ENCODE results near the gene VDAC1.
"Not testable (repeated sequence)": the region's sequence is repeated elsewhere in the genome, so short reads cannot be mapped to it uniquely, and the experiment has no call there.

VDAC1 gene

DNA sequence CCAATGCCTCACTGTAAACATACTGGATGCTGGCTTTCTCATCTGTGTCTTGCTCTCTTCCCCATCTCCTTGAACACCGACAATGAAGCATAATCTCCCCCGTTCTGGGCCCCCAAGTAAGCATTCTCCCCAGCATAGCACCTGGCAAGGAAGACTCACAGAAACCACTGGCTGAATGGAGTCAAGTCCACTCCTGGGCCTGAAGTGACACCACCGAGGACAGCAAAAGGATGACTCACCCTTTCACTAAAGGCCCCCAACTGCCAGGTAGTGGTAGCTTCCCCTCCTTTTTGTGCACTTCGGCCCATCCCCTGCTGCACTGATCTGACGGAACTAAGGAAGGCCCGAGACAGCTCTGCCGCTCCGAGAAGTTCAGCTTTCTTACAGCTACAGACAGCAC, 9.4 kb downstream of the VDAC1 start:
- no peak for DNase-seq (ENCODE audit: low read depth)

DNA sequence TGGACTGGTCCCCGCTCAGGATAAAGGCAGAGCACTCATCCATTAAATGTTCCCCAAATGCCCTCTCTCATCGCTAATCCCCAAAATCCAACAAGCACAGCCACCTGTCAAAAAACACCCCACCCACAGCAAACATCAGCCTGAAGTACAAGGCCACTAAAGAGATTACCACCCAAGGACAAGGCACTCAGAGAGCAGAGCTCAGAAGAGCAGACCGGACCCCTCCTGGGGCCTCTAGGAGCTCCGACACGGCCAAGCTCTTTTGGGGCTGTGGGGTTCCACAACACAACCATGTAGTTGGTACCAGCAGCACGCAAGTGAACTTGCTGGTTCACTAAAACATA, 9.8 kb downstream of the VDAC1 start:
- no peak for DNase-seq (ENCODE audit: low read depth)

DNA sequence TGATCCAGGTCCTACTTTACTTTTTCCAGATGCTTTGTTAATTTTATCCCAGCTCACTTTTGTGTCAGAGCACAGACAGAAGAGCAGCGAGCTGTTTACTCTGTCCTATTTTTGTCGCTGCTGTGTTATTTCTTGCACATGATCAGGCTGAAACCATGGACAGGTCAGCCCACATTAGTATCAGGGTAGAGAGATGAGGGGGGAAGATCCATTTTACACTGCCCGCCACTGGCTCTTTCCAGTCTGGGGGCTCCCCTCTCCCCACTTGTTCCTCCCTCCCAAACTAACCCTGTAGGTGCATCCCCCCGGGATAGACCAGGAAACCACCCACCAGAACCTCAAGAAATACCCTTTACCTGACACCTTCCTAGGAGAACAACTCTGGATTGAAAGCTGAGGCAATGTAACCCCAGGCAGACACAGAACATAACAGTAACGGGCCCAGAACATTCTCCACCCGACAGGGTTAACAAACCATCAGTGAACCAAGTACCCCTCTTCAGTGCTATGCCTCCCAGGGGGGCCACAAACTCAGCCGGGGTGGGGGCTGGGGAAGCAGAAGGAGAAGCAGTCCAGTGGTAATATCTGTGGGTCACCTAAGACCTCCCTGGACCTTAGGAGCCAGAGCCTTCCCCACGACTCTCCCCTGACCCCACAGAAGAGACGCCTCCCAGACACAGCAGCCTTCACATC, 10.3 kb downstream of the VDAC1 start:
- DNase-seq (ENCODE audit: low read depth), result no peak

DNA sequence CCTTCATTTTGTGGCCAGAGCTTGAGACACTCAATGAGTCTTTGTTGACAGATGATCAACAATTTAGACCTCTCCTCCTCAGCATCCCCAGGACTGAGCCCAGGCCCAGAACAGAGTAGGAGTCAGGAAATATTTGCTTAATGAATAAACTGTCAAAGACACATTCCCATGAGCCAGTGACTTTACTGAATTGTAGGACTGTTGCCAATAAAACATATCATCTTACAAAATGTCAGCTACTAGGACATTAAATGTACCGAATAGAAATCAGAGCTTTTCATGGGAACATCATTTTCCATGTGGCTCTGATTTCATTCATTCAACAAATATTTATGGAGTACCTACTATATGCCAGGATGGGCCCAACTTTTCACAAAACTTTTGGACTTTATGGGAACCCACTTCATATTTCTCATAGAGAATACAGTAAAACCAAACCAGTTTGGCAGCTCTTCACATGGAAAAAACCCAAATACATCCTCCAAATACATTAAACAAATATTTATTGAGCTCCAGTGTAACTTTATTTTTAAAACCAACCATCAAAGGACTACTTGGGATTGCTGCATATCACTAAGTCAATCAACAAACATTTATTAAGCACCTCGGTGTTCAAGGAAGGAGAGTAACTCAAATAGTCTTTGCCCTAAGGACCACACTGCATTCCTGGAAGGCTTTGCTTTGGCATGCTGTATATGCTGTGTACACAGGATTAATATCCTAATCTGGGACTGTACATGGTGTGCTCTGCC, 11.4 kb downstream of the VDAC1 start:
- no peak for DNase-seq (ENCODE audit: low read depth)

DNA sequence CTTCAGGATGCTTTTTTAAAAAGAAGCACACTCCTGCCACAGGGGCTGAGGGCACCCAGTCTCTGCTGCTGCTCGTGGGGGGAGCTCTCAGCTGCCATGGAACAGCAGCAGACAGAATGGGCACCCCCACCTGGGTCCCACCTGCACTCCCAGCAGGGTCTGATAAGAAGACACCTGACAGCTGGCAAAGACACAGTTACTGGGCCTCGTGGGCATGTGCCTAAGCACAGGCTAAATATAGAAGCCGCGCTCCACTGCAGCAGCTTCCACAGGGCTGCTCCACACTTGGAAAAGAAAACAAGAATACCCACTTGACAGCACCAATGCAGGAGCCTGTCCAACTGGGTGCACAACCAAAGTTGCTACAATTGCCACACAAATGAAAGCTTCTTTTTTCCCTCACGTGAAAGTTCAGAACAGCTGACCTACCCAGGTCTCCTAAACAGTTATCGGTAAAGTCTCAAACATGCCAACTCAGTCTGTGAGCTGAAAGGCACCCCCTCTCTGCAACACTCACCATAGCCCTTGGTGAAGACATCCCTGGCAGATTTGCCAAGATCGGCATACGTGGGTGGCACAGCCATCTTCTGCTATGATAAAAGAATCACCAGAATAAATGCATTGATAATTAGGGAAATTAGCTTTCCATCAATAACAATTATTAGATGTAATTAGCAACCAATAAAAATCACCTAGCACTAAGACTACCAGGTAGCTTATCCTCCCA, 12.2 kb downstream of the VDAC1 start:
- DNase-seq (ENCODE audit: low read depth), result no peak

DNA sequence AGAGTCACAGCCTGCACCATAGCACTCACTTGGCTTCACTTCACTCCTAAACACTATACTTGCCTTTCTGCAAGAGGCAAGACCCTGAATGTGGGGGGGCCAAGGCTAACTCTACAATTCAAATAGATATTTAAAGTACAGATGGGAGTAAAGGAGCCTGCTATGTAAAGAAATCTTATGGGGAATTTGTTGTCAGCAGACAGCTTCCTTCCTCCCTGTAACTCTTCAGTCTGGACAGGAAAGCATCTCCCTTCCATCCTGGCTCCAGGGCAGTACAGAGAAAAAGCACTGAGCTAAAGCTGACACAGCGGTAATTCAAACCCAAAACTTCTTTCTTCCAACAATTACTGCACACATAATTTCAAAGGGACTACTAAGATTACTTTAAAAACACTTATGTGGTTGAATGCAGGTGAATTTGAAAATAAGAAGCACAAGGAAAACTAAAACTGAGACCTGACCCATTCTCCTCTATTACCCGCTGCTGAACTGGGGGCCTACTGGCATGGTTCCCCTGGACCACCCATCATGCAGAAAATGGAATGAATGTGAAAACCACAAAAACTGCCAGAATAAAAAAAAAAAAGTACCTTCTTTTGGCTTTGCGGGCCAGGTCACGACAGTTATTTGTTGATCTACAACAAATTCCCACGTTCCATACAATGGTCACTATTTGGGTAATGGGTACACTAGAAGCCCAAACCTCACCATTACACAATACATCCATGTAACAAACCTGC, 13.4 kb downstream of the VDAC1 start:
- DNase-seq (ENCODE audit: low read depth), result no peak

DNA sequence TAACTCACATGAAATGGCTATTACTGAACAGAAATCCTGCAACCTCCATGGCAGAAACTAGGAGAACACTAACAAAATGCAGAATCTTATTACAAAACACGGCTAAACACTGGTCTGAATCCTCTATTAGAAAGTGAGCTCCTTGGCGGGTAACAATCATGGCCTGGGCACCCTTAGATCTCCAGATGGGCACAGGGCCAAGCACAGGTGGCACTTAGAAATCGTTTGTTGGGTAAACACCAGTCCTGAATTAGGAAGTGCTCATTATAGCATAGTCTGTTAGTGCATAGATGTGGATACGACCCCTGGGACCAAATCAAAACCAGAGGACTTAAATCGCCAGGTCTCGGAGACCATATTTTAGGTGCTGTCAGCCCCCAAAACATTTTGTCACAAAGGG, 14.4 kb downstream of the VDAC1 start:
- DNase-seq (ENCODE audit: low read depth), result no peak

DNA sequence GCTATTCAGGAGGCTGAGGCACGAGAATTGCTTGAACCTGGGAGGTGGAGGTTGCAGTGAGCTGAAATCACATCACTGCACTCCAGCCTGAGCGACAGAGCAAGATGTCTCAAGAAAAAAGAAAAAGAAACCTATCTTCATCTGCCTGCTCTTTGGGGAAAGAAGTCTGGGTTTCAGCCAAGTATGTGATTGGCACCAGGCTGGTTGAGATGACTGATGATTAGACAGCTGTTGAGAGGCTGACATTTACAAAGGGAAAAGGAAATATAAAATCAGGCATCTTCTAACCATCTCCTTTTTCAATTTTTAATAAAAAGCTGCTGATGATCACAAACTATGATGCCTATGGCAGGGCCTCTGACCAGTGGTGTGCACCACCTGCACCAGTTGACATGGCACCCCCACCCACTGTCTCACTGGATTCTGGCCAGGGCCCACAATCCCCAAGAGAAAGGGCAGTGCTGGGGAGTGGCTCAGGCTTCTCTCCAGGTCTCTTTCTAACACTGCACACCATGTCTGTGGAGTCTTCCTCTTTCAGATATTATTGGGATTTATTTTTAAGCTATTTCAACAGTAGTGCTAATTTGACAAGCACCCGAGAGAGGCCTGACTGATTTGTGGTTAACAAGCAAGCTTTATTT, 19.1 kb downstream of the VDAC1 start:
- no peak for DNase-seq (ENCODE audit: low read depth)

DNA sequence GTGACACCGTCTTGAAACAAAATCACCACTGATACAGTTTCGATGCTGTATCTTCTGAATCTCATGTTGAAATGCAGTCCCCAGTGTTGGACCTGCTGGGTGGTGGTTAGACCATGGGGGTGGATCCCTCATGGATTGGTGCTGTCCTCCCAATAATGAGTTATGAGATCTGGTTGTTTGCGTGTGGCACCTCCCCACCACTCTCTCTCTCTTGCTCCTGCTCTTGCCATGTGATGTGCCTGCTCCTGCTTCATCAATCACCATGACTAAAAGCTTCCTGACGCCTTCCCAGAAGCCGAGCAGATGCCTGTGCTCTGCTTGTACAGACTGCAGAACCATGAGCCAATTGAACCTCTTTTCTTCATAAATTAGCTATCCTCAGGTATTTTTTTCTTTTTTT, 21.1 kb downstream of the VDAC1 start:
- DNase-seq (ENCODE audit: low read depth), result no peak

DNA sequence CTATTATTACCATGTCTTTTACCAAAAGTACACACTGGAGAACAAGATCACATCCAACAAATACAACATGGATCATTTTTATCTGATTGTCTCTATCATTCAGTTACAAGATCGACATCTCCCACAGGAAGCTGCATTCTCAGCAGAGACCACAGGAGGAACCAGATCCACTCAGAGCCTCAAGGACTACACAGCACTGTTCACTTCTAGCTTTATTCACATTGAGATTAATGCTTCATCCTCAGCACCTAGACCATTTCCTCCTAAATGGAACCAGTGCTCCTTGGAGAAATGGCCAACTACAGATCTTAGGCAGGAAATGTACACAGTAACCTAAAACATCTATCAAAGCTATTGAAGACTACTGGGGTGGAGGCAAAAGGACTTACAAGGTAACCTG, 23.1 kb downstream of the VDAC1 start:
- DNase-seq (ENCODE audit: low read depth), result no peak

DNA sequence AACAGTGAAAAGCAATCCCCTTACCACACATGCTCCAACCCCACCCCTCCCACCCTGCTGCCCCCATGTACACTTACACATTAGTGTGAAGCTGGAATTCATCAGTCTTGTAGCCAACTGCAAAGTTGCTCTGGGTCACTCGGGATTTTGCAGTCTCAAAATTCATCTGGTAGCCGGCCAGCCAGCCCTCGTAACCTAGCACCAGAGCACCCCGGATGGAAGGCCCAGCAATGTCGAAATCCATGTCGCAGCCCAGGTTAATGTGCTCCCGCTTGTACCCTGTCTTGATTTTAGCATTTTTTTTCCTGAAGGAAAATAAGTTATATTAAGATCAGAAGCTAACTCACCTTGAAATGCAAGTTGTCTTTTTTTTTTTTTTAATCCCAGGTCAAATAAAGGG, 24.1 kb downstream of the VDAC1 start:
- no peak for DNase-seq (ENCODE audit: low read depth)

DNA sequence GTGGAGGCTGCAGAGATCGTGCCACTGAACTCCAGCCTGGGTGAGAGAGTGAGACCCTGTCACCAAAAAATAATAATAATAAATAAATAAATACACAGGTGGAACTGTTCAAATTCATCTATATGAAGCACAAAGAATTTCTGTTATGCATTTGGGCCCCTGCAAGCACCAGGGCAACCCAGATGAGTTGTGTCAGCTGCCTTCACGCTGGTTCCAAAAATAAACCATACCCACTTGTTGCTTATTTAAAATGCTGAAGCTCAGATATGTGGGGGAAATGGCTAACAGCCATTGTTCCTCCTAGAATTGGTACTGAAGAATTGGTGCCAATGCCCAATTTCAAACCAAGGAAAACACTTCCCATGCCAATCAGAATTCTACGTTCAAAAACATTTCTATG, 25.8 kb downstream of the VDAC1 start:
- no peak for DNase-seq (ENCODE audit: low read depth)

DNA sequence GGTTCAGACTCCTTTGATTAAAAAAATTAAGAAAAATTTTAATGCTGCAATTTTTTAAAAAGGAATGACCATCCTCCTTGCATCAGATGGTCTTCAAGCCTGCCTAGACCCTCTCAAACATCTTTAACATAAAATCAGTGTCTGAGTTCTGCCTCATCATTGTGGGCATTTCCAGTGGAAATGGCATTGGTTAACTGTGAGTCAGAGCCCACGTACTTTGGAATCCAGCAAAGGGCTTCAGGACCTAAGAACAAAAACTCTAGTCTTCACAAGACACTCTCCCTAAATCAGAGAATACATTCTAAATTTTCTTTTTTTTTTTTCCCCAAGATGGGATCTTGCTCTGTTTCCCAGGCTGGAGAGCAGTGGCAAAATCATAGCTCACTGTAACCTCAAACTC, 26.9 kb downstream of the VDAC1 start:
- DNase-seq (ENCODE audit: low read depth), result no peak

DNA sequence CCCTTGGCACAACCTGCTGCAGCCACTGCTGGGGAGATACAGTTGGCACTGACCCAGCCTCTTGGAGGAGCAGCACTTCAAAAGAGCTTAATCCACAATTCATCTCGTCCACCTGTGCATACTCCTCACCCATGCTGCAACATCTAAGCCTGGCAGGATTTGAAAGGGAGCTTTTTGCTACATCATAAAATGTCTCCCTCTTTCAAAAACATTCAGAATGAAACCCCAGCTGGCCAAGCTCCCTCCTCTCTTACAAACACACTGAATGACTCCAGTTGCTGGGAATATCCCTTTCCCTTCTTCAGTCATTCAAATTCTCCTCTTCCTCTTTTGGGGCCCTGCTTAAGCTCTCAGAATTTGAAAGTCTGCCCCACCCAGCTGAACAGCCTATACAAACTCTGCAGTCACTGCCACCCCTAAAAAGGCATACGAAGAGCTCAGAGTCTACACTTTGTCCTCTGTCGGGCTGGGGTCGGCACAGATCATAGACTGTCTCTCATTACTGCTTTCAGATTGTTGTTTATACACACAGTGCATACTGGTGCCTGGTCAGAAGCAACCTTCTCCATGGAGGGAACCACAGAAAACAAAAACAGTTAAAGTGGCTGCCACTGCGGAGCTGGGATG, 27.5 kb downstream of the VDAC1 start:
- no peak for DNase-seq (ENCODE audit: low read depth)

DNA sequence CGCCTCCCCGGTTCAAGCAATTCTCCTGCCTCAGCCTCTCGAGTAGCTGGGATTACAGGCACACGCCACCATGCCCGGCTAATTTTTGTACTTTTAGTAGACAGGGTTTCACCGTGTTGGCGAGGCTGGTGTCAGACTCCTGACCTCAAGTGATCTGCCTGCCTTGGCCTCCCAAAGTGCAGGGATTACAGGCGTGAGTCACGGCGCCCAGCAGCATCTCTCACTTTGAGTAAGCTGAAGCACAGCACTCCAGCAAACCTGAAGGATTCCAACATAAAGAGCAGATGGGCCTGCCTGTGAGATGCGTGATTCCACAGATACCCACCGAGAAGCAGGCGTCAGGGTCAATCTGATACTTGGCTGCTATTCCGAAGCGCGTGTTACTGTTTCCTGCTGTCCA, 29.2 kb downstream of the VDAC1 start:
- not testable (repeated sequence) for DNase-seq (ENCODE audit: low read depth)

DNA sequence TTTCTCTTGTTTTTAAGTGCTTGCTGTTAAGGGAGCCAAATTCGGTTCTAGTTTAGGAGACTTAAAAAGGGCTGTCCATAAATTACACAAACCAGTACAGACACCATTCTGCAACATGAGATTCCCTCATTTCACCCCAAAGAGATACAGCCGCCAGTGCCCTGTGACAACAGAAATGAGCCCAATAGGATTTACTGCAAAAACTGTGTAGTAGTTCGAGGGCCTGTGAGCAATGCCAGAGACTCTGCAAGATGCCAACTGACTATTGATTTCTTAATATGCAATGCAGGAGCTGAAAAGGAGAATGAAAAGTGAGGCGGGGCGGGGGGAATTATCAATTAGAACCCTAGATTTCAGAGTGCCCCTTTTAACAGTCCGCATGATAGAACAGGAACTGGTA, 30.6 kb downstream of the VDAC1 start:
- no peak for DNase-seq (ENCODE audit: low read depth)

DNA sequence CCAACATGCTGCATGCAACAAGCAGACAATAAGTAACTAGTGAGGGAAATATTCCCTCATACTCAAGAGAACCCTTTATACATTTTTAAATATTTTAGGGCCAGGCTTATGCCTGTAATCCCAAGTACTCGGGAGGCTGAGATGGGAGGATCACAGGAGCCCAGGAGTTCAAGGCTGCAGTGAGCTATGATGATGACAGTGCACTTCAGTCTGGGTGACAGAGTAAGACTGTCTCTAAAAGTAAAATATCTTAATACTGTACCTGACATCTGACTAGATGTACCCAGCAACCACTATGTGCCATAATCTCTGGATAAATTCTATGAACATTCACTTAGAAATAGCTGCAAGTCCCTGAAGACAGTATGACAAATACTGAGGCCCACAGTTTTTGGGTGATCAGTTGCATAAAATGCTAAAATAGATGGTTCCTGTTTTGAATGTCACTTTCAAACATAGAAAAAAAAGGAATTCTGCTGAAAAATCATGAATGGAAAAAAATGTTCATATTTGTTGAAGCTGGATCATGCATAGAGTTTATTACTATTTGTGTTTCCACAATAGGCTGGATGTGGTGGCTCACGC, 34.4 kb downstream of the VDAC1 start:
- no peak for DNase-seq (ENCODE audit: low read depth)

DNA sequence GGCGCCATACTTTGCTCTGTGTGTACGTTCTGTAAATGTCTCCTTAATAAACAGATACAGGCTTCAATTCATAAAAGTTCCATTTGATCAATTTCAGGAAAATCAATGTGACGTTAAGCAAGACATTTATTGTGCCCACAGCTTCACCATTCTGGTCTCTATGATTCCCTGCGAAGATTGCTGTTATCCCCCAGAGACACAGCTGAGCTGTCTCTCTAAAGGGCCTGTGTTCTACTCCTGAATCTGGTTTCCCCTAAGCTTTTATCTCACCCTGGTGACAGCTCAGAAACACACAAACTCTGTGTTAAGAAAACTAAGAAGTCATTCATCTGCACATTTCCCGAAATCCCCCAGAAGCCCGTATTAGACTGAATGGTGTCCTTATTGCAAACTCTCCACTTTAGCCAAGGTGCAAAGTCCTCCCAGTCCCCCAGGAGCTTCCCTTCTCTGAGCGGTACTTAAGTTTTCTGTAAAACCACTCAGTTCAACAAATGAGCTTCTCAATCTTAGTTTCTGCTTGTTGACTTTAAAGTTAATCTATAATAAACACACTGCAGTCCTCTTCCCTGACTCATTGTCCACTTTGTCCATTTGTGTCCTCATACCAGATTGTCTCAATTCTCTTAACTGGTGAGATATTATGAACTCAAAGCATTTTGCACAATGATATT, 35.0 kb downstream of the VDAC1 start:
- DNase-seq (ENCODE audit: low read depth), result no peak

DNA sequence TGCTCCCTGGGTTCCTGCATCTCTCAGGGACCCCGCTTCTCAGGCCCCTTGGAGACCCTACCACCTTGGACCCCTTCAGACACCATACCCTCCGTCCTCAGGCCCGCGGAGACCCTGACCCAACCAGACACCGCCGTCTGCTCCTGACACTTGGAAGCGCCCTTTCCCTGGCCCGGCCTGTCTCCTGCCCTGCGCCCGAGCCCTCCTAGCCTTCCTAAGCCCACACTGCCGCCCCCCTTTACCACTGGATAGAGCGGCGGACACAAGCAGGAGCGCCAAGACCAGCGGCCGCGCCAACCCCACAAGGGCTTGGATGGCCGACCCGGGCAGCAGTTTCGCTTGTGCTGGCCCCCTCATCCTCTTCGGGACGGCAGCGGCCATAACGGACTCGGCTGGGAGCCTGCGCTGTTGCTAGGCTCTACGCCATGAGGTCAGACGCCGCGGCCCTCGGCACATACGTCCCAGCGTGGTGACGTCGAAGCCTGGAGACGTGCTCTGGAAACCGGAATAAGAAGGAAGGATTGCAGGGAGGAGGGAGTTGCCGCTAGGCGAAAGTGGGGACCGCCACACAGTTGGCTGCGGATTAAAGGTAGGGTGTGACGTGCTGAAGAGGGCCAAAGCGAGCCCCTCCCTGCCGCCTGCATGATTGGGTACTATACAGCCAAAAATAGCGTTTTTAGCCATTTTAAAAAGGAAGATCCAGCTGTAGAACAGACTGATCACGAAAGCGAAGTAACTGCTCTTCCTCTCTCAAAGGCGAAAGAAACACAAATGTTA, 36.4 kb downstream of the VDAC1 start, which contains the start of gene C5orf15:
C5orf15 (minus strand) TSS at position 422 of the 777 bp plus-strand sequence; CDS start at position 381, 41 bp downstream.
- peak; percentile 89 for DNase-seq (ENCODE audit: low read depth)

DNA sequence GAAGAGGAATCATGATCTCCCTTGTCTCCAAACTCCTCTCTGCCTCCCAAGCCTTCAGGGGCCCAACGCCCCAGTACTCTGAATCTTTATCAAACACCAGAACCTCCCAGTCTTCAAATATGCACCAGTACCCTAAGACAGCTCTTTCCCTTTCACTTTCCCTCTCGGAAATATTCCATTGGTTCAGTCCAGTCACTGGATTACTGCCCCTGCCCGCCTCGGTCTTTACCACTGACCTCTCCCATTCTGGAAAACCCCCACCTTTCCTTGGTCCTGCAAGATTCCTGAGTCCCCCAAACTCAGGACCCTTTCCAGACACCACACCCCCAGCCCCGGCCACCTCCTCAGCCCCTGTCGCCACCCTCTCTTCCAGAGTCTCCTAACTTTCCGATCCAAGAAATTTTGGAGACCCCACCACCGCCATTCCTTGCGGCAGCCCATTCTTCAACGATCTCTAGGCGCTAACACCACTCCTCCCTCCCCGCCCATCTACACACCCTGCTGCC, 37.0 kb downstream of the VDAC1 start:
- DNase-seq (ENCODE audit: low read depth), result no peak
